H9 (cell line): Measurements from ENCODE around the gene TMEM92. TPM values are rescaled to one million over a fixed set of nuclear protein-coding genes. Genes with fewer than 3 reads are reported as not detected.
A peak's percentile ranks its signal among the peaks of the same experiment; 100 is the strongest.

Source experiments
- DNase-seq: peaks from one replicate; pipeline ENCODE4 v3.0.0-alpha.2; 2017
- H2AFZ ChIP-seq: one replicate; pipeline ENCODE4 v1.6.1; 2013; ENCODE audit warnings: mild to moderate bottlenecking, low read length, control low read depth, moderate library complexity
- H2AK5ac ChIP-seq: 2 replicates; pipeline ENCODE4 v1.6.1; 2013; ENCODE audit warnings: low read length, control low read depth, mixed read lengths; ENCODE audit not compliant: insufficient read length
- H2BK120ac ChIP-seq: one replicate; pipeline ENCODE4 v1.6.1; 2013; ENCODE audit warnings: low read depth, mild to moderate bottlenecking, low read length, control low read depth, inconsistent platforms; ENCODE audit not compliant: poor library complexity, severe bottlenecking
- H2BK12ac ChIP-seq: 2 replicates; pipeline ENCODE4 v1.6.1; 2013; ENCODE audit warnings: low read length, control low read depth, mixed read lengths, low read depth; ENCODE audit not compliant: insufficient read length
- H2BK15ac ChIP-seq: 2 replicates; pipeline ENCODE4 v1.6.1; 2013; ENCODE audit warnings: low read depth, low read length, control low read depth
- H2BK20ac ChIP-seq: one replicate; pipeline ENCODE4 v1.6.1; 2013; ENCODE audit warnings: low read depth, mild to moderate bottlenecking, low read length, control low read depth, inconsistent platforms; ENCODE audit not compliant: poor library complexity, severe bottlenecking
- H2BK5ac ChIP-seq: 2 replicates; pipeline ENCODE4 v1.6.1; 2013; ENCODE audit warnings: low read length, control low read depth, mixed read lengths; ENCODE audit not compliant: insufficient read length
- H3K14ac ChIP-seq: 2 replicates; pipeline ENCODE4 v1.6.1; 2013; ENCODE audit warnings: low read length, control low read depth; ENCODE audit not compliant: insufficient read depth
- H3K18ac ChIP-seq: 2 replicates; pipeline ENCODE4 v1.6.1; 2013; ENCODE audit warnings: low read depth, mild to moderate bottlenecking, mixed read lengths, low read length, control low read depth; ENCODE audit not compliant: insufficient read length
- H3K23ac ChIP-seq: 2 replicates; pipeline ENCODE4 v1.6.1; 2013; ENCODE audit warnings: low read length, control low read depth, mixed read lengths, low read depth; ENCODE audit not compliant: insufficient read length
- H3K23me2 ChIP-seq: 2 replicates; pipeline ENCODE4 v1.6.1; 2013; ENCODE audit warnings: low read depth, mild to moderate bottlenecking, mixed read lengths, low read length, control low read depth; ENCODE audit not compliant: insufficient read length, poor library complexity, severe bottlenecking
- H3K27ac ChIP-seq: 2 replicates; pipeline ENCODE4 v1.5.1; 2013; ENCODE audit warnings: low read length, control low read depth, mixed read lengths, low read depth; ENCODE audit not compliant: insufficient read length
- H3K27me3 ChIP-seq: 2 replicates; pipeline ENCODE4 v1.6.1; 2013; ENCODE audit warnings: low read length, control low read depth, inconsistent platforms; ENCODE audit not compliant: insufficient read depth
- H3K4ac ChIP-seq: 2 replicates; pipeline ENCODE4 v1.6.1; 2013; ENCODE audit warnings: low read depth, mild to moderate bottlenecking, control low read depth, inconsistent platforms, low read length, moderate library complexity
- H3K4me1 ChIP-seq: 2 replicates; pipeline ENCODE4 v1.6.1; 2013; ENCODE audit warnings: low read length, control low read depth, inconsistent platforms; ENCODE audit not compliant: insufficient read depth
- H3K4me2 ChIP-seq: 2 replicates; pipeline ENCODE4 v1.6.1; 2013; ENCODE audit warnings: low read length, control low read depth, mixed read lengths; ENCODE audit not compliant: insufficient read length, insufficient read depth
- H3K56ac ChIP-seq: 2 replicates; pipeline ENCODE4 v1.6.1; 2013; ENCODE audit warnings: low read depth, mild to moderate bottlenecking, mixed read lengths, low read length, control low read depth; ENCODE audit not compliant: insufficient read length
- H3K79me1 ChIP-seq: 2 replicates; pipeline ENCODE4 v1.6.1; 2013; ENCODE audit warnings: low read depth, mild to moderate bottlenecking, moderate library complexity, low read length, control low read depth, inconsistent platforms; ENCODE audit not compliant: insufficient read depth, poor library complexity, severe bottlenecking
- H3K79me2 ChIP-seq: 2 replicates; pipeline ENCODE4 v1.6.1; 2013; ENCODE audit warnings: low read length, control low read depth, inconsistent platforms; ENCODE audit not compliant: insufficient read depth
- H3K9ac ChIP-seq: 2 replicates; pipeline ENCODE4 v1.6.1; 2013; ENCODE audit warnings: low read length, control low read depth, mixed read lengths; ENCODE audit not compliant: insufficient read length; ENCODE audit errors: extremely low read depth
- H3K9me3 ChIP-seq: one replicate; pipeline ENCODE4 v1.6.1; 2013; ENCODE audit warnings: low read depth, low read length, inconsistent platforms; ENCODE audit not compliant: control insufficient read depth
- H3T11ph ChIP-seq: one replicate; pipeline ENCODE4 v1.6.1; 2013; ENCODE audit warnings: mild to moderate bottlenecking, low read length, control low read depth, inconsistent platforms
- H4K20me1 ChIP-seq: one replicate; pipeline ENCODE4 v1.6.1; 2013; ENCODE audit not compliant: control insufficient read depth, insufficient read length, insufficient read depth
- H4K5ac ChIP-seq: 2 replicates; pipeline ENCODE4 v1.6.1; 2013; ENCODE audit warnings: low read depth, mild to moderate bottlenecking, mixed read lengths, low read length, control low read depth; ENCODE audit not compliant: insufficient read length
- H4K8ac ChIP-seq: replicated peaks from 2 replicates; pipeline ENCODE4 v1.6.1; 2013; ENCODE audit warnings: low read length, control low read depth, mixed read lengths, low read depth; ENCODE audit not compliant: insufficient read length
- H4K91ac ChIP-seq: 2 replicates; pipeline ENCODE4 v1.6.1; 2013; ENCODE audit warnings: low read depth, mild to moderate bottlenecking, moderate library complexity, mixed read lengths, low read length, control low read depth; ENCODE audit not compliant: insufficient read length
- H3K27ac Mint-ChIP-seq, 3 experiments: 2 replicates in 2 of 3; 3 replicates in 1 of 3; pipeline ENCODE4 v1.8.0; 2020 to 2021; ENCODE audit warnings: mixed read lengths in 3 of 3, mild to moderate bottlenecking in 1 of 3, moderate library complexity in 1 of 3
- H3K27me3 Mint-ChIP-seq: 2 replicates; pipeline ENCODE4 v1.8.0; 2021; ENCODE audit warnings: low read depth, mild to moderate bottlenecking, moderate library complexity, mixed read lengths
- H3K36me3 Mint-ChIP-seq, 3 experiments: 2 replicates in 2 of 3; 3 replicates in 1 of 3; pipeline ENCODE4 v1.8.0; 2020 to 2021; ENCODE audit warnings: low read depth in 3 of 3, mixed read lengths in 3 of 3; ENCODE audit not compliant: insufficient read depth in 1 of 3
- H3K4me1 Mint-ChIP-seq, 2 experiments: 2 replicates each; pipeline ENCODE4 v1.8.0; 2020; ENCODE audit warnings: mixed read lengths in 2 of 2
- H3K4me3 Mint-ChIP-seq, 2 experiments: 2 replicates in 1 of 2; 3 replicates in 1 of 2; pipeline ENCODE4 v1.8.0; 2020 to 2021; ENCODE audit warnings: mild to moderate bottlenecking in 2 of 2, mixed read lengths in 2 of 2, moderate library complexity in 1 of 2
- H3K9me3 Mint-ChIP-seq, 2 experiments: 2 replicates in 1 of 2; 3 replicates in 1 of 2; pipeline ENCODE4 v1.8.0; 2020; ENCODE audit warnings: mild to moderate bottlenecking in 2 of 2, mixed read lengths in 2 of 2, moderate library complexity in 1 of 2
- CTCF ChIP-seq: fragments of 200-600 bp; sonication (generic); conservative IDR thresholded peaks from 3 replicates; pipeline ENCODE4 v1.8.0; 2021; ENCODE audit warnings: antibody characterized with exemption, mild to moderate bottlenecking
- WGBS: extraction: QIAGEN DNeasy Blood & Tissue Kit; methylation state at CpG from one replicate; pipeline ENCODE4 v1.1.7; 2013; ENCODE audit warnings: missing lambda C conversion rate, low lambda C conversion rate, mixed read lengths; ENCODE audit not compliant: insufficient read length; ENCODE audit errors: extremely low coverage; 5-methylcytosine and 5-hydroxymethylcytosine counted together
- total RNA-seq: library from RNA; stranded (reverse); gene quantifications from 2 replicates; pipeline ENCODE4 v1.2.1, GENCODE V29; 2021

The TMEM92 gene
- total RNA-seq, 1 experiment from 2014 or later: 10.9 TPM

GRCh38 chr17:50268026-50268425, 6.2 kb upstream of the TMEM92 start:
- Histone ChIP-seq H3K27ac (no peak overlapping the region), H2AFZ (no peak overlapping the region), H3K56ac (no peak overlapping the region), H3K4me2 (no peak overlapping the region), H3K4me1 (0 out of 2 replicates have a peak, but pooled peaks cover 2% of the 10 kb centered on the region), H2AK5ac (no peak overlapping the region), H3K14ac (no peak overlapping the region), H4K20me1 (no peaks in the 10 kb centered on the region), H2BK5ac (no peak overlapping the region), H3K23ac (no peak overlapping the region), H2BK15ac (no peak overlapping the region), H2BK12ac (no peak overlapping the region), H3T11ph (no peak overlapping the region), H3K27me3 (peaks cover 4% of the 10 kb centered on the region; the same call in 1 of the 2 replicates), H2BK20ac (no peak overlapping the region), H3K4ac (no peak overlapping the region), H3K9ac (no peak overlapping the region), H3K79me1 (no peaks in the 10 kb centered on the region), H3K79me2 (no peaks in the 10 kb centered on the region), H4K5ac (no peak overlapping the region), H3K23me2 (no peaks in the 10 kb centered on the region), H3K18ac (no peak overlapping the region), H4K8ac (no peak overlapping the region), H2BK120ac (no peak overlapping the region), H4K91ac (no peak overlapping the region), H3K9me3 (no peaks in the 10 kb centered on the region)
- Mint-ChIP-seq H3K36me3 (no peaks in the 10 kb centered on the region), H3K9me3 (no peaks in the 10 kb centered on the region; a peak in 2 of 5 replicates), H3K27ac (peak overlapping the region in 1 of 3 experiments; percentile 60; a peak in 1 of 7 replicates), H3K27me3 (peaks cover 21% of the 10 kb centered on the region), H3K4me1 (peaks cover 51 to 75% of the 10 kb centered on the region in 2 experiments), H3K4me3 (no peak overlapping the region)
- no CpG with 5 or more reads among the region's 5 CpGs for WGBS
- TF ChIP-seq CTCF: no peak
- peak; percentile 14 for DNase-seq
